GM21528 (cell line): ENCODE results near the gene TINAG.

Experiments
- ATAC-seq: cut with Tn5 transposase; IDR thresholded peaks from one replicate; pipeline ENCODE4 v1.9.1; 2021; ENCODE audit warnings: mild to moderate bottlenecking, moderate library complexity; ENCODE audit not compliant: unreplicated experiment, low FRiP score

The TINAG gene, protein sequence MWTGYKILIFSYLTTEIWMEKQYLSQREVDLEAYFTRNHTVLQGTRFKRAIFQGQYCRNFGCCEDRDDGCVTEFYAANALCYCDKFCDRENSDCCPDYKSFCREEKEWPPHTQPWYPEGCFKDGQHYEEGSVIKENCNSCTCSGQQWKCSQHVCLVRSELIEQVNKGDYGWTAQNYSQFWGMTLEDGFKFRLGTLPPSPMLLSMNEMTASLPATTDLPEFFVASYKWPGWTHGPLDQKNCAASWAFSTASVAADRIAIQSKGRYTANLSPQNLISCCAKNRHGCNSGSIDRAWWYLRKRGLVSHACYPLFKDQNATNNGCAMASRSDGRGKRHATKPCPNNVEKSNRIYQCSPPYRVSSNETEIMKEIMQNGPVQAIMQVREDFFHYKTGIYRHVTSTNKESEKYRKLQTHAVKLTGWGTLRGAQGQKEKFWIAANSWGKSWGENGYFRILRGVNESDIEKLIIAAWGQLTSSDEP

DNA sequence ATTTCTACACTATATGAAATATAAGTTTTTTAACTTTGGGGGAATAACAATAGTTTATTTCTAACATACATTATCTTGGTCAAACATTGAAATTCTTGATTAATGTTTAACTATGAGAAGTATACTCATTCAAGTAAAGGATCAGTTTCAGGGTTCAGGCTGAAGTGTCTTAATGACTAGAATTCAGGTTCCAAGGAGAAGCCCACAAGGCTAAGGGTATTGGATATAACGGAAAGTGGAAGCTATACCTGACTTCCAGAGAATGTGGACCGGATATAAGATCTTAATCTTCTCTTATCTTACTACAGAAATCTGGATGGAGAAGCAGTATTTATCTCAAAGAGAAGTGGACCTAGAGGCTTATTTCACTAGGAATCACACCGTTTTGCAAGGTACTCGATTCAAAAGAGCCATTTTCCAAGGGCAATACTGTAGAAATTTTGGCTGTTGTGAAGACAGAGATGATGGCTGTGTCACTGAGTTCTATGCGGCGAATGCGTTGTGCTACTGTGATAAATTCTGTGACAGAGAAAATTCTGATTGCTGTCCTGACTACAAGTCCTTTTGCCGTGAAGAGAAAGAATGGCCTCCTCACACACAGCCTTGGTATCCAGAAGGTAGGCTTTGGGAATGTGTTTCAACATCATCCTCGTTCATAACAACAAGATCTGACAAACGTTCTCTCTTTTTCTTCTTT is at the start of gene TINAG:
Gene TINAG (plus strand): TSS at position 153 of the 697 bp plus-strand sequence. CDS start 110 bp downstream, at position 263.
- ATAC-seq, result peak; percentile 54

DNA sequence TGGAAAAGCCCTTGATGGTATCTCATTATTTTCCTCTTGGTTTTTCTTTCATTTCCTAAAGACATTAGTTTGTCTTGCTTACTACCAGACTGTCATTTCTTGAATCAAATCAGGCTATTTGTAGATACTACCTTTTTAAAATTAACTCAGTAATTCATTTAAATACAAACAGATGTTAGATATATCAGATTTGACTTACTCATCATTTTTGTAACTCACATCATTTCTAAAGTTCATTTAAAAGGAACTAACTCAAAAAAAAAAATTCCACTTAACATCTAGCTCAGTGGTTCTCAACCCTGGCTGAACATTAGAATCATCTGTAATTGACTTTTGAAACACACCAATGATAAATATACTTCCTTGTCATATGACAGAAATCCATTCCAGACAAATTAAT is 48.2 kb upstream of the TINAG start:
- ATAC-seq, result no peak

DNA sequence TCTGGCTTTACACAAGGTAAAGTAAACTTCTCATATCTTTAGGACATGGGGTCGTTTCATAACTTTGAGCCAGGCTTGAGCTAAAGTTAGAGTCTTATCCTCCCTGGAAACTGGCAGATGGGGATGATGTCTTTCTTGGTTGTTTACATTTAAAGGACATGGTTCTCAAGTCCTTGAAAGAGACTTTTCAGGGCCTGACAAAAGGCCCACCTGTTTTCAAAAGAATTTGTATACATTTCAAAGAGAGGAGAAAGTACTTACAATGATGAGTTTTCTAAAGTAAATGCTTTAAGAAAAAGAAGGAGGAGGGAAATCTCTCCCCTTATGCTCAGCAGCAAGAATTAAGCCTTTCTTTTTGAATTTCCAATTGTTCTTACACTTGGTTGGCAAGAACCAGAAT is 45.7 kb upstream of the TINAG start:
- ATAC-seq, result no peak

DNA sequence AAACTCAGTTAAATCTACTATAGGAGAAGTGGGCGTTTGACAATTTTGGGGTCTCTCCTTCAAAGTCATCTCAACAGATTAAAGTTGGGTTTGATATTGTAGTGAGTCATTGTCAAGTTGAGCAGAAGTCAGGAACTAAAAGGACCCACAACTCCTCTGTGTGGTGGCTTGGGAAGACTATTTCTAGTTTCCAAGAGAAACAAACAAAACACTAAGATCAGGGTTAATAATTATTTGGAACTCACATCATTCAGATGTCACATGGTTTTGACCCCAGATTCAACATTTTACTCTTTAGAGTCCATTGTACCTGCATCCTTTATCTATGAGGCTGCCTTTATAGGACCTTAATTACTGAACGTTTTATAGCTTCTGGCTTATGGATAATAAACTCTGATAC is 45.3 kb upstream of the TINAG start:
- ATAC-seq, result no peak

DNA sequence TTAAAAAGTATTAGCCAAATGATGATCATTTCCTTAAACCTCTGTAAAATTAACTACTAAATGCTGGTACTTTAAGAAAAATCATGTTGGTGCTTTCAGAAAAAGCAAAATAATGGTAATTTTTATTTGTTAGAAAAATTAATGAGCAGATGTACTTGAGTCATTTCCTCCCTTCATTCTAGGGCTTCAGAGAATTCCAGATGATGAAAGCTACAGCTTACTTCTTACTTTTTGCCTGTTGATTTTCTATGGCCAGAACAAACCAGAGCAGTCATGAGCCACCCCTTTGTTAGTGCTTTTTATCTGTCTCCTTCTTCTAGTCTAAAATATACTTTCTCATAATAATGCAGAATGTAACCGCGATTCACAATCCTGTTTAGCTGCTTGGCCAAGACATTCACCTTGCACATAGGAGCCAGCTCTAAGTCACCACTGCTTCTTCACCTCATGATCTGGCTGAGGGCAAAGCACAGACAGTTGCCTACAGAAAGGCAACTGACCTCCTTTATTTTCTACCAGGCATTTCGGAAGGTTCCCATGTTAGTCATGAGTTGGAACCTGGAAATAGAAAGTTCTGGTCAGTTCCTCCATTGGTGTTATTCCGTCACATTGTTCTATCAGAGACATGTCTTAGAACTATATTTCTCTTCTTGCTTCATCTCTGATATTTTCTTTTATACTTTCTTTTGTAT is 43.5 kb upstream of the TINAG start:
- ATAC-seq, result no peak

DNA sequence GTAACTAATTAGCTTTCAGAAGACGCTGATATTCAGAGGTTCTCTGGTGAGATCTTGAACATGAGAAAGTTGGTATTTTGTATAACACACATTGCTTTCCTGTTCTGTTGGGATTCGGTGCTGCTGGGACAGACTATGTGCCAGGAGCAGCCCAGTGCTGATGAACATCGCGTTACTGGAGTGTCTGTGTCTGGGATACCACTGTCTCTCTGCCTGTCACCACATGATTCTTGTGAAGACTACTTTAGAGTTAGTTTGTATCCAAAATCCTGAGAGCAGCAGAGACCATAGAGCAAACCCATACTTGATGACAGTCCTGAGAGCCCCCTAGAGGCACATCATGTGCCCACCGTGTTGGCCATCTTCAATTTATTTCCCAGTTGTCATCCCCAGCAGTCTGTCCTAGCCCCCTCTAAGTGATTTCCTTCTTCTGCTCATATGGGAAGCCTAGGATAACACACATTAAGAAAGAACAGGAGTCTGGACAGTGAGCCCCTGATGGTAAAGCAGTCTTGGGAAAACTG is 41.8 kb upstream of the TINAG start:
- ATAC-seq, result no peak

DNA sequence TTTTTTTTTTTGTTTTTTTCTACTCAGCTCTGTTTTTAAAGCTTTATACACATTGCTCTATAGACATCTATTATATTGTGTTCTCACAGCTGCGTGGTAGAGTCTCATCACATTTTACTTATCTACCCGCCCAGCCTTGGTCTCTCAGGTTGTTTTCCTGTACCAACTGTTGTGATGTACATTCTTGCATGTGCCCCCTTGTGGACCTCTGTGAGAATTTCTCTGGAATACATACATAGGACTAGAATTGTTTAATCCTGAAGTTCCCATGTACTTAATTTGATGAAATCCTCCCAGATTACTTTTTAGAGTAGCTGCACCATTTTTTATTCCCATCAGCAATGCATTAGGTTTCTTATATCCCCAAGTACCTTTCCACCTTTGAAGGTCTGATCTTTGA is 40.4 kb upstream of the TINAG start:
- ATAC-seq, result no peak

DNA sequence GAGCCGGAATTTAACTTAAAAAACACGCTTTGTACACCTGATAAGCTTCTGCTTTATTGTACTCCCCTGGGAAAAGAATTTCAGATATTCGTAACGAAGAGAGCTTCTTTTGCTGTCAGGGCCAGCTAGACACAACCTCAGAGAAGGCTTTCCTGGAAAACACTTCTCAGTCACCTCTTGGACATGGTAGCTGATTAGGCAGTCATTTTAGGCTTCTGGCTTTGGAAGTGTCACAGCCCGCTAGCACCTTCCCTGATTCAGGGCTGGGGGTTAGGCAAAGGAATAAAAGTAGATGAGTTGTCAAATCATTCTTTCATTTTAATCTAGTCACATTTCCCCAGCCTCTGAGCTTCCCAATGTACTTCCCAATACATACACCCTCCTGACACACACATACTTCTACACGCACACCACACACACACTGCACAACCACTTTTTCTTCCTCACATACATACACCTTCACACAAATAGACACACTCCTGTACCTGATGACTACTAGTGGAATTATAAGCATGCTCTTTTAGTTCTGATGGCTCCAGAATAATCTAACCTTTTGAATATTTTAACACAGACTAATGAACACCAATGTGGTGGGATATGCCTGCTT is 34.9 kb upstream of the TINAG start:
- no peak for ATAC-seq

DNA sequence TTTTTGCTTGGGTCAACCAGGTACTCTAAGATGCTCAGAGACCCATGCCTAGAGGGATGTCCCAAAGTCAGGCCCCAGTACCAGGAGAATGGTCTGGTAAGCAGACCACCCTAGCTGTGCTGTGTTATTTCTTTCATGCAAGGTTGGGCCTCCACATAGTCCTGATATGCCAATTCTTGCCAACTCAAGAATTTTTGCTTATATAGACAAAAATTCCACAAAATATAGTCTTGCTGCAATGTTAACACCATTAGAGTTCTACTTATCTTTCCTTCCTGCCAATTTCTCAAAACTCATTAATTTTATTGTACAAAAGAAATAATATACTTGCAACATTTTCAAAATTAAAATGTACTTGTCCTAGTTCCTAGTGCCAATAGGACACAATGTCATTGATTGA is 33.9 kb upstream of the TINAG start:
- ATAC-seq, result no peak

DNA sequence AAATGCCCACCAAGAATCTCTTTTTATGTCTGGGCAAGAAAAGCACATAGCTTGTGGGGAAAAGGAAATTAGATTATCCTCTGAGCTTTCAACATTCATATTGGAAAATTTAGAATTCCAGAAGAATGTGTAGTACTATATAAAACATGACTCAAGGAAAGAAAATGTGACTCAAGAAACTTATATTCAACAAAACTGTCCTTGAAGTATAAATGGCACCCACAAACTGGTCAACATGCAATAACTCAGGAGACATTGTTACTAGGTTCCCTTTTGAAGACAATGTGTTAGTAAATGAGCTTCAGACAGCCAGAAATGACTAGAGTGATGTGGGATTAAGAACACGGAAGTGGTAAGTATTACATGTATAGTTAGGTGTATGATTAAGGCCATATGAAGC is 26.1 kb upstream of the TINAG start:
- ATAC-seq, result no peak

DNA sequence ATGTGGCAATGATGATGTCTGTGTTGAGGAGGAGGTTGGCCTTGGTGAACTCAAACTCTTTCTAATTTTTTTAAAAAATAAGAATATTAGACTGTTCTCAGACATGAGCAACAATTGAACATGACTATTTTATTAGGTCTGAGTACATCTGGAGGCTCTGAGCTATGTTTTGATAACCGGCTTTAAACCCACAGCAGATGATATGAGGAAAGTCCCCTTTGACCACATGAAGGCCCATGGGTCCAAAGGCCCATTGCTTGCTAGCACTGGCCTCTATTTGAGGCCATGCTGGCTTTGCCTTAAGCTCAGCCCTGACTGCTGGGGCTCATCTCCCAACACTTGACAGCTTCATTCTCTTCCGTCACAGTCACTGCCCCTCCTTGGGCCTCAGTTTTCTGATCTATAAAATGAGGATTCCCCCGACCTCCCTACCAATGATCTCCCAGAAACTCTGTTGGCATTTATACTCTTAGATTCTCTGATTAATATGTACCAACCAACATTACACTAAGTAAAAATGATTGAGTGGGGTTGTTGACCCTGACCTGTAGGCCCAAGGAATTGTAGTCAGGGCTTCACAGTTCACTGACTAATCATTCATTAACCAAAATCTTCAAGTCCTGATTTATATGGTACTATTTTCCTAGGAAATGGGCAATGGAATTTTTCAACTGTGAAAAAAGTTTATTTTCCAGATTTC is 23.9 kb upstream of the TINAG start:
- no peak for ATAC-seq

DNA sequence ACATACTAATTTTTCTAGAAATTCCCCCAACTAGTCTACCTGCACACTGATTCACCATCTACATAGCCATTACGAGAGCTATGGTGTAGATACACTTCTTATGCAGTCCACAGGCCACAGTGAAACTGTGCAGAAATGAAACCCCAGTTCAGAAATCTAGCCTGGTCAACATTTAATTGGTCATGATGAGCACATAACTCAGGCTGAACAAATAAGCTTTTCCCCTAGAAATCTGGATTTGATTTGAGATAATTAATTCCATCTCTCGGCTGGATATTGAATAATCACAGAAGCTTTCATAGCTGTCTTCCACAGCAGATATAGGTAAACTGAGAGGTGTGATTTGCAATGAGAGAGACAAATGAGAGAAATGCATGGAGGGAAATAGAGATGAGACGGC is 22.6 kb upstream of the TINAG start:
- no peak for ATAC-seq

DNA sequence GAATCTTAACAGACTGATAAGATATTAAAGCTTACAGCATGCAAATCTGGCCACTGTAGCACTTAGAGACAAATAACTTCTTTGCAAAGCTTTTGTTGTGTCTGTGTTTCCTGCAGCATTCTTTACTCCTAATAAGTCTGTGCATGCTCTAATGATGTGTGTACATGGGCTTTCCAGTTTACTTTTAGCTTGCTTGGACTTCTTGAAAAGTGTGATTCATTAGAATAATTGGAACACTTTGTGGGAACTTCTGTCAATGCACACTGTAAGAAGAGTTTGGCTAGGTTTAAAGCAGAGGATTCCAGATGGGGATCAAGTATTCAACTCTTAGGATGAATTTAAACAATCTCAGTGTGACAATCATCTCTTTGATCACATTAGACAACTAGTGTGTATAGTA is 22.1 kb upstream of the TINAG start:
- ATAC-seq, result no peak

DNA sequence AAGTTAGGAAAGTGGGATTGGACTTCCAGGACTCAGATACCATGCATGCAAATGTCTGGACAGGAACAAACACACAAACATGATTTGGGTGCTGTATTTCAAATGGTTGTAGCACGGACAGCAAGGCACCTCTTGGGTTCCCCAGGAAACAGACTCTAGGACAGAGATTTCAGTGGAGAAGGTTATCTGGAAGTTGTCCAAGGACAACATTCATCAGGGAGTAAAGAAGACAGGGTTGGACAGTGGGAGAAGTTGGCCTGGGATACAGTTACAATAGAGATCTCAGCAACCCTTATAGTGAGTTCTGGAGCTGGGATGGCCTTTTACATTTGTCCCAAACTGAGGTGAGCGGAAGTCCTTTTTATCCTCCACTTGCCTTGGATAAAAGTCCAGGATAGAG is 19.8 kb upstream of the TINAG start:
- ATAC-seq, result no peak

DNA sequence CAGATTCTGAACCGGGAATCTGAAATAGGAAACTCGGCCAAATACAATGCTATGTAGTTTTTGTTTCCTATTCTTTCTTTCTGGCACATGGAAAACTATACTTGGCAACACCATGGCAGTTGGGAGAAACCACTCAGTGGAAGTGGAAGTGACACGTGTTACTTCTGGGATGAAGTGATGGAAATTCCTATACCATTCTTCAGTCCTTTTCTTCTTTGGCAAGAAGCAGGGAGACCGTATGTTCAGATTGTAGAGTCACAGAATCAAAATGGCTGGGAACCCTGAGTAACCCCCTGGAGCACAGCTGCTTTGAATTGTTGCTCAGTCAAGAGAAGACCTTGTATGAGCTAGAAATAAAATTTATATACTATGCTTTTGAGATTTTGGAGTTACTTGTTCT is 18.8 kb upstream of the TINAG start:
- no peak for ATAC-seq

DNA sequence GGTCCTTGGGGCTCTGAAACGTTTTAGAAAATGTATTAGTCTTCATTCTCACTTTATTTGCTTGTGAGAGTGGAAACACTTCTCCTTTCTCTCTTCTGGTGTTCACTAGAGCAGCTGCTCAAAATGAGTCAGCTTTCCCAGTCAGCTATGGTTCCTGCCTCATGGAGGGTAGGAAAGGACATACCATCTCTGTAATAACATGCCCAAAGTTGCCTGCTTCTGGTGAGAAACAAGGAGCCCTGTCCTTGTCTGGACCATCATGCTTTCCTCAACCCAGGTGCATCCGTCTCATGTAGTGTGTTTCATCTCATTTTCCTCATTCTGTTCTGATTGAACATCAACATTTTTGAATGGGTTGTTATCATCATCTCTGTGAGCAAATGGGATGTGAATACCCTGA is 17.1 kb upstream of the TINAG start:
- ATAC-seq, result peak; percentile 66

DNA sequence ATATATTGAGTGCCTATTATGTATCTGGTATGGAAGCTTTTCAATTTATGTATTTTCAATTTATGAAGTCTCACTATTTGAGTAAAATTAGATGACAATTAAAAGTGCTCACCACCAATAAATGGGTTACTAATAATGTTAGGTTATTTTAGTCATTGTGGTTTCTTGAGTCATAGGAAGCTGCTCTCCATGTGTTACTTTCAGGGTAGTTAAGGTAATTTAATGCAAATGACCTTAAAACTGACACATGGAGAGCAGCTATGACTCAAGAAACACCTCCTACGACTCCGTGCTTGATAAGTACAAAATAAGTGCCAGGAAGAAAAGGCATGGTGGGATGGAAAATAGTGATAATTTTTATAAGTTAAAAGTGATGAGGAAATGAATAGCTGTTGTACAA is 16.5 kb upstream of the TINAG start:
- ATAC-seq, result peak; percentile 76

DNA sequence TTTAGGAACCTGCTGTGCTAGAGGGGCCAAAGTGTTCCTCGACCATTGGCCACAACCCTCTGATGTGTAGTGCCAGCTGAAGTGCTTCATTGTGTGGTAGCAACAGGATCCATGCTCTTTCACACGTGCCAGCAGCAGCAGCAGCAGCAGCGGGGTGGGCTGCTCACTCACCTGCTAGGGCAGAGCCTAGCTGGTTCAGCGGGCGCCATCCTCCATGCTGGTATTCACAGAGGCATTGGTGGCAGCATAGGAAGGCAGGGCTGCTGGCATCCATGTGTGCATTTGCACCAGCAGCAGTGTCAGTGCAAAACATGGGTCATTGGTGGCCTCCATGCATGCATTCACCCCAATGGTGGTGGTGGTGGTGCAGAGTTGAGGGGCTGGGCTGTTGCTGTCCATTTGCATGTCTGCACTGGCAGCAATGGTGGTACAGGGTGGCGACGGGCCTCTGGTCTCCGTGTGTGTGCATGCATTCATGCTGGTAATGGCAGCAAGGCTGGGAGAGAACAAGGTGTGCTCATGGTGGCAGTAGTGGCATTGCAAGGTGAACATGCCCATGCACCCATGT is 13.2 kb upstream of the TINAG start:
- no peak for ATAC-seq

DNA sequence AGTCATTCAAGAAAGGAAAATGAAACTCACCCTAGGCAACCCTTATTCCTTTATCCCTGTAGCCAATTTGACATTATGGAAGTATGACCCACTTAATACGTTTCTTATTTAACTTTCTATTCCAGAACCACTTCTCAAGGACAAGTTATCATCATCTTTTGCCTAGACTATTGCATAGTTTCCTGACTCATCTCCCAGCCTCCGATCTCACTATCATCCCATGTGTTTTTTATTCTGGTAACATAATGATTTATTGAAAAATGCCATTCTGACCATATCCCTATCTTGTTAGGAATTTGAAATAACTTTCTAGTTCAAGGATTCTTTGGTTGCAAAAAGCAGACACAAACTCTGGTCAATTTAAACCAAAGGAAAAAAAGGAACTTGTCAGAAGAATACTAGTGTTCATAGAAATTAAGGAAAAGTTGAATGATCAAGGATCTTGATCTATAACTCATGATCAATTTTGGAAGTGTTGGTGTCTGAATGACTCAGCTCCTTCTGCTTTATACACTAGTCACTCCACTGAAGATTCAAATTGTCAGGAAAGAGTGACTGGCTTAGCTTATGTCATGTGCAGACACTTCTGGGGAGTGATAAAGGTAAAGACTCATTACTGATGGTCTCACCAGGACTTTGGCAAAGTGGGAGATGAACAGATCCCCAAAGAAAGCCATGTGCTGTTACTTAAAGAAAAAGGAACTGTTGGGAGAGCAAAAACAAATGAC is 8.5 kb upstream of the TINAG start:
- no peak for ATAC-seq
